Measurements from ENCODE around the gene RAPSN. TPM values are rescaled to one million over a fixed set of nuclear protein-coding genes. Genes with fewer than 3 reads are reported as not detected.

The RAPSN gene
- total RNA-seq, 1 experiment from 2014 or later = not detected

DNA sequence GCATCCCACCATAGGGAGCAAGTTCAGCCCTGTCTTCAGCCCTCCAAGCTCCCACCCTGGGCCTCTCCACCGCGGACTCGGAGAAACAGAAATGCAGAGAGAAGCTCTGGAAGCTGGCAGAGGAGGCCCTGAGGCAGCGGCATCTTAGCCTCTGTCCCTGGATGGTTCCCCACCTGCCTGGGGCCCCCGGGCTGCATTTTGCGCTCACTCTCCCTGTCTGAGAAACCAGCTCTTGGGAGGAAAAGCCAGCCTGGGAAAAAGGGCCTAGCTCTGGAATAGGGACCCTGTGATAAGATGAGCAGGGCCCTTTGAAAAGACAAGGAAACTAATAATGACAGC, 58.5 kb downstream of the RAPSN start:
- DNase-seq (ENCODE audit: low read depth) = no peak

DNA sequence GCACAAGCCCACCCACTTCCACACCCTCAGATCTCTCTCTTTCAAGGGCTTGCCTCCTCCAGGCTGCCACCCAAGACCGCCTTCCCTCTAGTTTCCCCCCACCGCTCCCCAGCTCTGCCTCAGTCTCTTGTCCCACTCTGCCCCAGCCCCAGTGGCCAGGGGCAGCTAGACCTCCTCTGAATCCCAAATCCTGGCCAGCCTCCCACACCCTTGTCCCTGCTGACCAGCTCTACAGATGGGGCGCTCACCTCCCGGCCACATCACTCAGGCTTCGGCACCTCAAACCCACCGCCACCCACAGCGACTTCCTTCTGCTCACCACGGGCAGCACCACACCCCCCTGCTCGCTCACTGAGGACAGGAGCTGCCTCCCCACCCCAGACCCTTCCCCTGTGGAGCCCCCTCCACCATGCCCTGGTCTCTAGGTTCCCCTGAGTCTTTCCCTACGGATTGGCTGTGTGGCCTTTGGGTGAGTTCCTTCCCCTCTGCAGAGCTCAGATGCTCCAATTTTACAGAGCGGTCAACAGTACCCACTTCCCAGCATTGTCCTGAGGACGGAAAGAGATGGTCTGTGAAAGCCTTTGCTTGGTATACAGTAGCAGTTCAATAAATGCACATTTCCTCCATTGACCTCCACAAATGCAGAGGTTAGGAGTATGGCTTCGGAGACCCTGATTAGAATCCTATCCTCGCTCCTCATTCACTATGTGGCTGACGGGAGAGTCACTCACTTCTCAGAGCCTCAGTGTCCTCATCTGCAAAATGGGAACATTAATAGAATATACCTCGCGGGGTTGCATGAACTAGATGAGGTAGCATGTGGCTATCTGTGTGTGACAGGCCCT, 59.1 kb downstream of the RAPSN start:
- no peak for DNase-seq (ENCODE audit: low read depth)

DNA sequence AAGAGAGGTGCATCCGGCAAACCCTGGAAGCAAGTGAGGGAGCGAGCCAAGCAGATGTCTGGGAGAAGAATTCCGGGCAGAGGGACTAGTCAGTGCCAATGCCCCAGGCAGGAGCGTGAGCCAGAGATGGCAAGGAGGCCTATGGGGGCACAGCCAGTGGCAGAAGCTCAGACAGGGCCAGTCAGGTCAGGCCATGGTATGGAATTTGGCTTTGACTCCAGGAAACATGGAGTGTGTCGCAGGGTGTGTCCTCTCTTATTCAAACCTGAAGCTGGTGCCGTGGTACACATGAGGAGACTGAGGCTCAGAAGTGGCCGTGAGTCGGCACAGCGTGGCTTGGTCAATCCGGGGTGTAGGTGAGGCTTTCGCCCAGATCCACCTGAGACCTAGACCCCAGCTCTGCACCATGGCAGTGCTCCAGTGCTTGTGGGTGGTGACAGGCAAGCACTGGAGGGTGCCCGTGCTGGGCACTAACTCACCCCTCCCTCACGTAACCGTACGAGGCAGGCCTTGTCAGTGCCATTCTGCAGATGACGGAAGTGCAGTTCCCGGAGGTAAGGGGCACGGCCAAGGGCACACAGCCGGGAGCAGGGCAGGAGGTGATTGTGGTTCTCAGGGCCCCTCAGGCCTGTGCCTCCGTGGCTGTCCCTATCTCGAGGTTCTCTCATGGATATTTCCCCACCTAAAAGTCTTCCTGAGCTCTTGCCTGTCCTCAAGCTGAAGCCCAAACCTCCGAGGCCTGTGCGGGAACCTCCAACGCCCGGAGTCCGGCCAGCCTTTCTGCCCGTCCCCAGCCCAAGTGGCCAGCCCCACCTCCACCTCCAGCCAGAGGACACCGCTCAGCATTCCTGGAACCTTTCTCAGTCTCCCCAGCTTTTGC, 60.0 kb downstream of the RAPSN start:
- no peak for DNase-seq (ENCODE audit: low read depth)

DNA sequence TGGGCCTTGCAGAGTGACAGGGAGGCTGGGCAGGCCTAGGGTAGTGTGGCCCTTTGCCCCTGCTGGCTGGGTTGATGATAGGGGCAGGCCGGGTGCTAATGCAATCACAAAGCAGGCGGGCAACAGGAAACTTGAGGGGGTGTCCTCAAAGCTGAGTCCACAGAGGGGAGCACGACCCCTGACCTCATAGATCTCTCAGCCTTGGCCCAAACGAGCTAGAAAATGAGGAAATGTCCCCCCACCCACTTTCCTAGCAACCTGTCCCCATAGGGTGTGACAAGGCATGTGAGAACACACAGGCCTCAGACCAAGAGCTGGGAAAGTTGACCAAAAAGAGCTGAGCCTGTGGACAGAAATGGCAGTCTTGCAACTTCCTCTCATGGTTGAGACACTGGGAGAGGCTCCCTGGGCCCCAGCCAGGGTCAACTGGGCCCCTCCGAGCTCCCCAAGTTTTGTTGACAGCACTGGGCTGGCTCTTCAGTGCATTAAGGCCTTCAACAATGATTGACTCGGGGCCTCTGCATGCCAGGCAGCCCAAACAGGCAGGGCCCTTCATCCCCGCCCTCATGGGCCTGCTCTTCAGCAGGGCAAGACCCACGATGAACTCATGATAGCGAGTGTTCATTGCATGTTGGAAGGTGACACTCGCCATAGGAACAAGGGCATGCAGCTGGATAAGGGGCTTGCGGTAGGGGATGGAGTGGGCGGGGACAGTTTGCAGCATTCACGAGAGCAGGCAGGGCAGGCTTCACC, 60.8 kb downstream of the RAPSN start:
- no peak for DNase-seq (ENCODE audit: low read depth)

Other genes starting within 250 kb of the RAPSN start
- gene DDB2, start 234.2 kb downstream of the RAPSN start, total RNA-seq (2014; rRNA removed; shearing (Covaris generic)) = 19.4 and 23.1 TPM in 2 replicates
- 18.2 and 33.8 TPM in 2 replicates for gene ACP2, start 200.3 kb downstream of the RAPSN start, total RNA-seq (2014; rRNA removed; shearing (Covaris generic))
- 2.2 and 2.3 TPM in 2 replicates for gene NR1H3, start 191.1 kb downstream of the RAPSN start, total RNA-seq (2014; rRNA removed; shearing (Covaris generic))
- 15.9 and 17.0 TPM in 2 replicates for gene MADD, start 179.0 kb downstream of the RAPSN start, total RNA-seq (2014; rRNA removed; shearing (Covaris generic))
- not detected in 2 replicates for gene MYBPC3, start 96.4 kb downstream of the RAPSN start, total RNA-seq (2014; rRNA removed; shearing (Covaris generic))
- gene SPI1, start 70.6 kb downstream of the RAPSN start, total RNA-seq (2014; rRNA removed; shearing (Covaris generic)) = not detected in 2 replicates
- gene SLC39A13, start 40.5 kb downstream of the RAPSN start, total RNA-seq (2014; rRNA removed; shearing (Covaris generic)) = 29.8 and 50.5 TPM in 2 replicates
- 272 and 370 TPM in 2 replicates for gene PSMC3, start 22.7 kb downstream of the RAPSN start, total RNA-seq (2014; rRNA removed; shearing (Covaris generic))
- 59.9 and 62.5 TPM in 2 replicates for gene CELF1, start 104.0 kb upstream of the RAPSN start, total RNA-seq (2014; rRNA removed; shearing (Covaris generic))
- 62.2 and 81.9 TPM in 2 replicates for gene PTPMT1, start 116.5 kb upstream of the RAPSN start, total RNA-seq (2014; rRNA removed; shearing (Covaris generic))
- 21.3 and 26.9 TPM in 2 replicates for gene KBTBD4, start 129.8 kb upstream of the RAPSN start, total RNA-seq (2014; rRNA removed; shearing (Covaris generic))
- gene NDUFS3, start 129.9 kb upstream of the RAPSN start, total RNA-seq (2014; rRNA removed; shearing (Covaris generic)) = 137 and 253 TPM in 2 replicates
- not detected in 2 replicates for gene FAM180B, start 137.5 kb upstream of the RAPSN start, total RNA-seq (2014; rRNA removed; shearing (Covaris generic))
- not detected in 2 replicates for gene C1QTNF4, start 145.3 kb upstream of the RAPSN start, total RNA-seq (2014; rRNA removed; shearing (Covaris generic))
- 119 and 128 TPM in 2 replicates for gene MTCH2, start 193.4 kb upstream of the RAPSN start, total RNA-seq (2014; rRNA removed; shearing (Covaris generic))

Data from Daoy (cell line).